SK-N-SH treated with all-trans-retinoic acid at 6 μM for 48 hours (cell line): Measurements from ENCODE around the gene ADORA1.

Source experiments
- ATAC-seq: fragments of 200-7000 bp; cut with Tn5 transposase; 3 replicates; pipeline ENCODE4 v1.9.1; 2020; ENCODE audit warnings: mild to moderate bottlenecking, moderate library complexity
- ARNTL ChIP-seq: fragments of 450-650 bp; formaldehyde crosslinking; IDR thresholded peaks from 2 replicates; pipeline ENCODE4 v1.5.0; 2020; ENCODE audit warnings: low read depth, mild to moderate bottlenecking, moderate library complexity, borderline replicate concordance
- BACH2 ChIP-seq: fragments of 250-450 bp; sonication (Bioruptor Pico); IDR thresholded peaks from 2 replicates; pipeline ENCODE4 v1.9.0; 2021; ENCODE audit warnings: mild to moderate bottlenecking, borderline replicate concordance
- CREB5 ChIP-seq: fragments of 250-450 bp; sonication (Bioruptor Pico); IDR thresholded peaks from 2 replicates; pipeline ENCODE4 v1.5.1; 2020; ENCODE audit warnings: low read depth, mild to moderate bottlenecking, moderate library complexity
- CSDC2 ChIP-seq: fragments of 250-450 bp; sonication (Bioruptor Pico); IDR thresholded peaks from 2 replicates; pipeline ENCODE4 v1.5.0; 2020; ENCODE audit warnings: mild to moderate bottlenecking, moderate library complexity
- CSRNP3 ChIP-seq: fragments of 250-450 bp; sonication (Bioruptor Pico); IDR thresholded peaks from 2 replicates; pipeline ENCODE4 v1.5.1; 2021; ENCODE audit warnings: mild to moderate bottlenecking, moderate library complexity
- ESRRG ChIP-seq: fragments of 250-450 bp; sonication (Bioruptor Pico); IDR thresholded peaks from 2 replicates; pipeline ENCODE4 v1.6.1; 2021; ENCODE audit warnings: mild to moderate bottlenecking
- ISL1 ChIP-seq: fragments of 250-450 bp; sonication (Bioruptor Pico); IDR thresholded peaks from 2 replicates; pipeline ENCODE4 v2.1.2; 2022; ENCODE audit warnings: mild to moderate bottlenecking, moderate library complexity
- OSR1 ChIP-seq: fragments of 250-450 bp; sonication (Bioruptor Pico); IDR thresholded peaks from 2 replicates; pipeline ENCODE4 v1.8.0; 2022; ENCODE audit warnings: moderate library complexity, mild to moderate bottlenecking, inconsistent platforms
- PATZ1 ChIP-seq: fragments of 250-450 bp; sonication (Bioruptor Pico); IDR thresholded peaks from 2 replicates; pipeline ENCODE4 v1.8.0; 2020; ENCODE audit warnings: mild to moderate bottlenecking, moderate library complexity, borderline replicate concordance
- PPARA ChIP-seq: fragments of 250-450 bp; sonication (Bioruptor Pico); IDR thresholded peaks from 2 replicates; pipeline ENCODE4 v1.5.0; 2020; ENCODE audit warnings: mild to moderate bottlenecking, borderline replicate concordance
- RARB ChIP-seq: fragments of 250-450 bp; sonication (Bioruptor Pico); IDR thresholded peaks from 2 replicates; pipeline ENCODE4 v1.8.0; 2021; ENCODE audit warnings: mild to moderate bottlenecking, moderate library complexity
- SNAI2 ChIP-seq: fragments of 250-450 bp; sonication (Bioruptor Pico); IDR thresholded peaks from 2 replicates; pipeline ENCODE4 v1.5.0; 2020; ENCODE audit warnings: mild to moderate bottlenecking, moderate library complexity
- TCF4 ChIP-seq: fragments of 250-450 bp; sonication (Bioruptor Pico); IDR thresholded peaks from 2 replicates; pipeline ENCODE4 v1.8.0; 2021; ENCODE audit warnings: mild to moderate bottlenecking, moderate library complexity, borderline replicate concordance
- TOX ChIP-seq: fragments of 250-450 bp; sonication (Bioruptor Pico); IDR thresholded peaks from 2 replicates; pipeline ENCODE4 v1.8.0; 2021; ENCODE audit warnings: mild to moderate bottlenecking, moderate library complexity, borderline replicate concordance
- TSHZ2 ChIP-seq: fragments of 250-450 bp; sonication (Bioruptor Pico); IDR thresholded peaks from 2 replicates; pipeline ENCODE4 v1.5.0; 2020; ENCODE audit warnings: mild to moderate bottlenecking, moderate library complexity
- ZC3H10 ChIP-seq: fragments of 250-450 bp; sonication (Bioruptor Pico); IDR thresholded peaks from 2 replicates; pipeline ENCODE4 v1.5.1; 2021; ENCODE audit warnings: mild to moderate bottlenecking, moderate library complexity
- ZFP3 ChIP-seq: fragments of 250-450 bp; sonication (Bioruptor Pico); IDR thresholded peaks from 2 replicates; pipeline ENCODE4 v1.5.0; 2020; ENCODE audit warnings: mild to moderate bottlenecking, moderate library complexity
- ZFP30 ChIP-seq: fragments of 450-650 bp; formaldehyde crosslinking; IDR thresholded peaks from 2 replicates; pipeline ENCODE4 v1.5.0; 2022; ENCODE audit warnings: mild to moderate bottlenecking, moderate library complexity
- ZNF565 ChIP-seq: fragments of 450-650 bp; formaldehyde crosslinking; conservative IDR thresholded peaks from 2 replicates; pipeline ENCODE4 v1.5.0; 2020; ENCODE audit warnings: low read depth, mild to moderate bottlenecking, moderate library complexity
- ZNF70 ChIP-seq: fragments of 450-650 bp; formaldehyde crosslinking; IDR thresholded peaks from 2 replicates; pipeline ENCODE4 v1.5.0; 2020; ENCODE audit warnings: mild to moderate bottlenecking, moderate library complexity

Gene ADORA1

GRCh38 chr1:203206129-203206687, 78.7 kb downstream of the ADORA1 start (continued):
- TF ChIP-seq TCF4 (CRISPR knock-in tag), result no peak
- no peak for TF ChIP-seq ISL1
- TF ChIP-seq ZC3H10 (CRISPR knock-in tag), result no peak
- no peak for TF ChIP-seq ZFP3
- no peak for TF ChIP-seq CREB5

- TF ChIP-seq ZFP3 (no peak), PATZ1 (CRISPR knock-in tag) (no peak), PPARA (CRISPR knock-in tag) (no peak)
- no peak for ATAC-seq
Measured at GRCh38 chr1:203207751-203208150, 80.2 kb downstream of the ADORA1 start.

- no peak for ATAC-seq
- TF ChIP-seq TCF4 (CRISPR knock-in tag) (no peak), OSR1 (CRISPR knock-in tag) (no peak), ARNTL (CRISPR knock-in tag) (no peak), ESRRG (CRISPR knock-in tag) (no peak)
Measured at GRCh38 chr1:203208181-203208580, 80.7 kb downstream of the ADORA1 start.

- TF ChIP-seq ZNF565 (CRISPR knock-in tag) (no peak), TOX (CRISPR knock-in tag) (no peak), ZFP3 (no peak), ARNTL (CRISPR knock-in tag) (no peak), RARB (CRISPR knock-in tag) (no peak), TSHZ2 (no peak), CSDC2 (CRISPR knock-in tag) (no peak), BACH2 (CRISPR knock-in tag) (no peak), CREB5 (no peak), ZFP30 (CRISPR knock-in tag) (no peak), ZNF70 (CRISPR knock-in tag) (no peak), SNAI2 (CRISPR knock-in tag) (no peak), PATZ1 (CRISPR knock-in tag) (no peak), CSRNP3 (CRISPR knock-in tag) (no peak), ZC3H10 (CRISPR knock-in tag) (no peak), ISL1 (no peak), OSR1 (CRISPR knock-in tag) (no peak), ESRRG (CRISPR knock-in tag) (no peak), PPARA (CRISPR knock-in tag) (no peak)
- ATAC-seq, result no peak
Measured at GRCh38 chr1:203210350-203210749, 82.8 kb downstream of the ADORA1 start.
